Esophagus muscularis mucosa (tissue), 4 donors: ENCODE results near the gene DENR. TPM values are rescaled to one million over a fixed set of nuclear protein-coding genes. Genes with fewer than 3 reads are reported as not detected.

Source experiments
- DNase-seq: peaks from one replicate; pipeline ENCODE4 v3.0.0-alpha.2; 2017; ENCODE audit errors: extremely low spot score
- H3K27ac ChIP-seq, 4 donors: fragments of 200-600 bp; sonication (generic); replicated peaks in 1 of 4; 1 replicate in 3 of 4; 2 replicates in 1 of 4; pipeline ENCODE4 v1.5.1; 2016 to 2019; ENCODE audit warnings: mild to moderate bottlenecking in 1 of 4
- H3K27me3 ChIP-seq, 4 donors: fragments of 200-600 bp; sonication (generic); one replicate each; pipeline versions ENCODE4 v1.5.1 to v1.6.0; 2016 to 2019
- H3K36me3 ChIP-seq, 4 donors: fragments of 200-600 bp; sonication (generic); one replicate each; pipeline ENCODE4 v1.5.1; 2016 to 2019
- H3K4me1 ChIP-seq, 4 donors: fragments of 200-600 bp; sonication (generic); one replicate each; pipeline ENCODE4 v1.5.1; 2016 to 2019
- H3K4me3 ChIP-seq, 4 donors: fragments of 200-600 bp; sonication (generic); 1 replicate in 2 of 4; 2 replicates in 2 of 4; pipeline ENCODE4 v1.5.1; 2016 to 2019; ENCODE audit warnings: mild to moderate bottlenecking in 4 of 4, moderate library complexity in 1 of 4
- H3K9me3 ChIP-seq, 4 donors: fragments of 200-600 bp; sonication (generic); 1 replicate in 3 of 4; 2 replicates in 1 of 4; pipeline ENCODE4 v1.5.1; 2016 to 2019
- EP300 ChIP-seq: sonication (generic); formaldehyde crosslinking; IDR thresholded peaks from one replicate; pipeline ENCODE4 v1.6.1; 2017; ENCODE audit warnings: antibody characterized with exemption
- POLR2A ChIP-seq: fragments of 450-650 bp; IDR thresholded peaks from one replicate; pipeline ENCODE4 v1.6.1; 2017; ENCODE audit warnings: antibody characterized with exemption, moderate library complexity, mild to moderate bottlenecking, low read depth
- POLR2AphosphoS5 ChIP-seq, 2 donors: sonication (generic); formaldehyde crosslinking; IDR thresholded peaks; one replicate each; pipeline ENCODE4 v1.6.1; 2017; ENCODE audit warnings: antibody characterized with exemption in 2 of 2
- WGBS: methylation state at CpG from one replicate; pipeline ENCODE4 v1.1.5; 2018; 5-methylcytosine and 5-hydroxymethylcytosine counted together
- intact Hi-C: fragments of 100-400 bp; cut with DNase I; formaldehyde crosslinking; loops from one replicate; pipeline ENCODE4 v1.15.1; 2023
- small RNA-seq, 3 donors: library from RNA; depleted of rRNA; stranded (forward); fragments of <200 nt; gene quantifications; one replicate each; pipeline ENCODE3, GENCODE V24; 2016
- total RNA-seq, 4 donors: library from RNA; depleted of rRNA; stranded (reverse); fragments of >200 nt; gene quantifications; one replicate each; pipeline versions ENCODE4 v1.1.0 to v1.2.1, GENCODE V29; 2016
- TF ChIP-seq, protein P1 (sequence below), 3 experiments: fragments of 200-600 bp in 2 of 3; fragments of 450-650 bp in 1 of 3; sonication (generic) in 2 of 3; IDR thresholded peaks; one replicate each; pipeline ENCODE4 v1.5.1; 2017 to 2019; ENCODE audit warnings: antibody characterized with exemption in 3 of 3, mild to moderate bottlenecking in 2 of 3, moderate library complexity in 1 of 3

Gene DENR
- total RNA-seq, 4 donors from 2014 or later = 20.7 to 32.1 (median 23.7) TPM

DNA sequence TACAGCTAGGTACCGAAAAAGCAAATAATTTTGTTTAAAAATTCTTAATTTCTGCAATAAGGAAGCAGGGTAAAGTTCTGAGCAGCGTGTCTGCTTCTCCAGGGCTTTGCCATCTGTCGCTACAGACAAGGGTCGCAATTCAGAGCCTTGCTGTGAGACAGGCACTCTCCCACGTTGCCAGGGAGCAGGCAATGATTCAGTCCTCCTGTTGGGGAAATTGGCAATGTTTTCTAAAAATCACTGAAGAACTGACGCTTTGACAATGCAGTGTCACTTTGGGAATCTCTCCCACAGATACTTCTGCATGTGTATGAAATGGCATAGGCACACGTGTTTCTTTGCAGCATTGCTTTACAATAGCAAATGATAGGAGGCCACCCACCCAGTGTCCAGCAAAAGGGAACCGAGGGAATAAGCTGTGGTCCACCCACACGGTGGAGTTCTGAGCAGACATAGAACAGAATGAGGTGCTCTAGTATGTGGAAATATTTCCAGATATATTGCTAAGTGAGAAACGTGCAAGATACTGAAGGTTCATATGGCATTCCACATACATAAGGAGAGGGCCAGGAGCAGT is 66.7 kb downstream of the DENR start:
- Histone ChIP-seq H3K4me3 (no peak overlapping the region), H3K27me3 (no peaks in the 10 kb centered on the region), H3K9me3 (no peaks in the 10 kb centered on the region), H3K36me3 (no peaks in the 10 kb centered on the region), H3K27ac (no peak overlapping the region), H3K4me1 (no peaks in the 10 kb centered on the region)
- 62% methylated on average over 10 of the region's 10 CpGs for WGBS
- no peak for TF ChIP-seq EP300
- no peak for TF ChIP-seq POLR2AphosphoS5 (IDR thresholded peaks at IDR 0.05)
- TF ChIP-seq POLR2A = no peak
- TF ChIP-seq, protein P1, sequence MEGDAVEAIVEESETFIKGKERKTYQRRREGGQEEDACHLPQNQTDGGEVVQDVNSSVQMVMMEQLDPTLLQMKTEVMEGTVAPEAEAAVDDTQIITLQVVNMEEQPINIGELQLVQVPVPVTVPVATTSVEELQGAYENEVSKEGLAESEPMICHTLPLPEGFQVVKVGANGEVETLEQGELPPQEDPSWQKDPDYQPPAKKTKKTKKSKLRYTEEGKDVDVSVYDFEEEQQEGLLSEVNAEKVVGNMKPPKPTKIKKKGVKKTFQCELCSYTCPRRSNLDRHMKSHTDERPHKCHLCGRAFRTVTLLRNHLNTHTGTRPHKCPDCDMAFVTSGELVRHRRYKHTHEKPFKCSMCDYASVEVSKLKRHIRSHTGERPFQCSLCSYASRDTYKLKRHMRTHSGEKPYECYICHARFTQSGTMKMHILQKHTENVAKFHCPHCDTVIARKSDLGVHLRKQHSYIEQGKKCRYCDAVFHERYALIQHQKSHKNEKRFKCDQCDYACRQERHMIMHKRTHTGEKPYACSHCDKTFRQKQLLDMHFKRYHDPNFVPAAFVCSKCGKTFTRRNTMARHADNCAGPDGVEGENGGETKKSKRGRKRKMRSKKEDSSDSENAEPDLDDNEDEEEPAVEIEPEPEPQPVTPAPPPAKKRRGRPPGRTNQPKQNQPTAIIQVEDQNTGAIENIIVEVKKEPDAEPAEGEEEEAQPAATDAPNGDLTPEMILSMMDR (IDR thresholded peaks at IDR 0.05) = no peak
- intact Hi-C loops = no loop called here
- no peak for DNase-seq

DNA sequence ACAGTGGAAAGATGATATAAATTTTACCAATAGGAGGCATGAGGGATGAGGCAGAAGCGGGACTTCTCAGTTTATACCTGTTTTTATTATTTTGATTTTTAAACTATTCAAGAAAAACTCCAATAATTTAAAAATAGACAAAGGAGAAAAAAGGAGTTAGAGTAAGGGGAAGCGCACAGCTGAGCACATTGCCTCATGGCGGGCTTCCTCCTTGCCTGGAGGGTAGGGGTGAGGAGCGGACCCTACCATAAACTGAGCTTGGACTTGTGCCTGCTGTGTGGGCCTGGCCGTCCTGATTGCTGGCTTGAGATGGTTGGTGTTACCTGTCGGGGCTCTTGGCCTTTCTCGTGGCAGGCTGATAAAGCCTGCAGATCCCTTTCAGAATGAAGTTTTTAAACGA is 67.5 kb downstream of the DENR start:
- TF ChIP-seq POLR2AphosphoS5 (IDR thresholded peaks at IDR 0.05) (no peak), POLR2A (no peak), EP300 (no peak)
- TF ChIP-seq, protein P1 (IDR thresholded peaks at IDR 0.05) = no peak
- no peak overlapping the region for H3K27ac ChIP-seq
- intact Hi-C loops = loop anchor here (2.0 kb wide), 1 partner anchor 65 kb away; no protein-coding TSS in a partner anchor
- no peaks in the 10 kb centered on the region for H3K27me3 ChIP-seq
- no peaks in the 10 kb centered on the region for H3K9me3 ChIP-seq
- DNase-seq = no peak
- H3K36me3 ChIP-seq = no peaks in the 10 kb centered on the region
- no peaks in the 10 kb centered on the region for H3K4me1 ChIP-seq
- WGBS = 80% methylated on average over 8 of the region's 8 CpGs
- H3K4me3 ChIP-seq = no peak overlapping the region

Small RNAs within 50 kb of the gene (small RNA-seq; reads per million reads assigned to genes)
- gene AC026333.2 = 0 reads per million in 3 donors
- 0 reads per million in 3 donors for gene RF00019

Other genes with a start within 250 kb of the DENR start
- gene RSRC2, start 225.9 kb upstream of the DENR start, total RNA-seq = 10 to 100 TPM; 46.5 to 68.9 (median 48.6) TPM
- 10 to 100 TPM in 1 of 4 donors, 1 to 10 TPM in 3; 4.3 to 11.2 (median 6.3) TPM for gene KNTC1, start 225.6 kb upstream of the DENR start, total RNA-seq
- not detected for gene HCAR2, start 49.5 kb upstream of the DENR start, total RNA-seq
- gene HCAR3, start 36.0 kb upstream of the DENR start, total RNA-seq = under 1 TPM in 1 of 4 donors, not detected in 3; 0.50 TPM
- under 1 TPM in 1 of 4 donors, not detected in 3; 0.13 TPM for gene HCAR1, start 22.0 kb upstream of the DENR start, total RNA-seq
- under 1 TPM; 0.17 to 0.50 (median 0.40) TPM for gene CCDC62, start 21.7 kb downstream of the DENR start, total RNA-seq
- gene HIP1R, start 82.6 kb downstream of the DENR start, total RNA-seq = 10 to 100 TPM; 13.3 to 38.3 (median 23.7) TPM
- 10 to 100 TPM; 21.2 to 52.4 (median 38.1) TPM for gene VPS37B, start 143.3 kb downstream of the DENR start, total RNA-seq
- gene ABCB9, start 213.6 kb downstream of the DENR start, total RNA-seq = 1 to 10 TPM; 1.7 to 6.2 (median 4.2) TPM
- gene OGFOD2, start 222.4 kb downstream of the DENR start, total RNA-seq = 10 to 100 TPM in 2 of 4 donors, 1 to 10 TPM in 2; 5.6 to 15.3 (median 8.6) TPM
- gene ARL6IP4, start 227.9 kb downstream of the DENR start, total RNA-seq = 100 to 1,000 TPM; 262 to 318 (median 288) TPM